ENCODE results near the gene C6orf52. TPM values are rescaled to one million over a fixed set of nuclear protein-coding genes. Genes with fewer than 3 reads are reported as not detected.

C6orf52 gene
- total and polyA plus RNA-seq, 9 of the 15 experiments (the other 6 are each of a cell fraction or from before 2014, with no cell fraction given) = 6.7 to 37.0 (median 11.1) TPM

- no peak for TF ChIP-seq ZNF197 (CRISPR knock-in tag; IDR thresholded peaks at IDR 0.05; ENCODE audit: low read depth)
- TF ChIP-seq ARID1B (IDR thresholded peaks at IDR 0.05) = peak; percentile 83
- TF ChIP-seq CHD1 (IDR thresholded peaks at IDR 0.05; ENCODE audit: low read length) = no peak
- no peak for TF ChIP-seq ZFP1 (CRISPR knock-in tag; IDR thresholded peaks at IDR 0.05)
- TF ChIP-seq MITF (IDR thresholded peaks at IDR 0.05) = no peak
- TF ChIP-seq NELFE (IDR thresholded peaks at IDR 0.05; ENCODE audit: insufficient read depth, insufficient read length) = no peak
- no peak for TF ChIP-seq HIVEP1 (CRISPR knock-in tag; IDR thresholded peaks at IDR 0.05)
- TF ChIP-seq FIP1L1 (IDR thresholded peaks at IDR 0.05; ENCODE audit: low read depth, low read length, poor library complexity, severe bottlenecking) = no peak
- TF ChIP-seq PCBP1 (IDR thresholded peaks at IDR 0.05; ENCODE audit: low read depth, low read length, poor library complexity, severe bottlenecking) = no peak
- no peak for TF ChIP-seq PTRF (tag; IDR thresholded peaks at IDR 0.05)
- TF ChIP-seq ARNT (IDR thresholded peaks at IDR 0.05) = no peak
- TF ChIP-seq STAG1 (CRISPR knock-in tag; IDR thresholded peaks at IDR 0.05; ENCODE audit: borderline replicate concordance) = no peak
- TF ChIP-seq BMI1 (IDR thresholded peaks at IDR 0.05; ENCODE audit: low read length) = no peak
- no peak for TF ChIP-seq RBM14 (IDR thresholded peaks at IDR 0.05; ENCODE audit: borderline replicate concordance, insufficient read depth, low read depth, low read length)
- no peak for TF ChIP-seq SREBF2 (CRISPR knock-in tag; IDR thresholded peaks at IDR 0.05)
- peak; percentile 84; the same call in 1 of the 2 replicates for TF ChIP-seq EP300 (IDR thresholded peaks at IDR 0.05; ENCODE audit: low read length)
- no peak for TF ChIP-seq GABPA (tag; conservative IDR thresholded peaks at IDR 0.05; ENCODE audit: low read depth)
- TF ChIP-seq NBN (IDR thresholded peaks at IDR 0.05; ENCODE audit: low read depth) = no peak
- no peak for TF ChIP-seq ILF3 (IDR thresholded peaks at IDR 0.05; ENCODE audit: borderline replicate concordance)
- TF ChIP-seq ZNF511 (CRISPR knock-in tag; IDR thresholded peaks at IDR 0.05) = no peak
- no peak for TF ChIP-seq NCOA6 (IDR thresholded peaks at IDR 0.05)
- TF ChIP-seq LARP7 (IDR thresholded peaks at IDR 0.05) = no peak
- TF ChIP-seq E2F8 (IDR thresholded peaks at IDR 0.05; ENCODE audit: low read depth, partially characterized antibody) = no peak
- no peak for TF ChIP-seq HOXB6 (CRISPR knock-in tag; IDR thresholded peaks at IDR 0.05; ENCODE audit: borderline replicate concordance)
- TF ChIP-seq ZNF584 (CRISPR knock-in tag; IDR thresholded peaks at IDR 0.05; ENCODE audit: low read depth) = no peak
- TF ChIP-seq SAFB (IDR thresholded peaks at IDR 0.05; ENCODE audit: borderline replicate concordance, low read depth, low read length) = no peak
- no peak for TF ChIP-seq RBM17 (IDR thresholded peaks at IDR 0.05; ENCODE audit: borderline replicate concordance, low read depth, low read length)
- TF ChIP-seq ASH1L (IDR thresholded peaks at IDR 0.05; ENCODE audit: borderline replicate concordance, low read depth, partially characterized antibody) = no peak
These were observed 30.6 kb upstream of the C6orf52 start (continued) for GRCh38 chr6:10725044-10725443.
